Fibroblast of peridontal ligament (primary cell): ENCODE results near the gene CBFA2T3.
"Not testable (repeated sequence)": the region's sequence is repeated elsewhere in the genome, so short reads cannot be mapped to it uniquely, and the experiment has no call there.

Experiments
- DNase-seq: peaks from one replicate; pipeline ENCODE4 v3.0.0-alpha.2; 2010; ENCODE audit errors: extremely low read depth

CBFA2T3 gene

DNA sequence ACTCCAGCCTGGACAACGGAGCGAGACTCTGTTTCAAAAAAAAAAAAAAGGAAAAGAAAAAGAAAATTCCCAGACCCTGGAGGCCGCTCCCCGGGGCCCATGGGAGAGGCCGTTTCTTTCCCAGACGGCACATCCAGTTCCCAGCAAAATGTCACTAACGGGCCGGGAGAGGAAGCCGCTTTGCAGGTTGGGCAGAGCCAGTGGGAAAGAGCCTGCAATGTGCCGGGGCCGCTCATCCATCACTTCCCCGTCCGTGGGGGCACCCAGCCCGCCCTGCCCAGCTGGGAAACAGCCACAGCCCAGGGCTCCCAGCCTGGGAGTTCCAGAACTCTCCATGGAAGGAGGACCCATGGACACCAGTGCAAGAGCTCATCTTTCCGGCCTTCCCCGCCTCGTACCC, 68.7 kb downstream of the CBFA2T3 start:
- DNase-seq = no peak

DNA sequence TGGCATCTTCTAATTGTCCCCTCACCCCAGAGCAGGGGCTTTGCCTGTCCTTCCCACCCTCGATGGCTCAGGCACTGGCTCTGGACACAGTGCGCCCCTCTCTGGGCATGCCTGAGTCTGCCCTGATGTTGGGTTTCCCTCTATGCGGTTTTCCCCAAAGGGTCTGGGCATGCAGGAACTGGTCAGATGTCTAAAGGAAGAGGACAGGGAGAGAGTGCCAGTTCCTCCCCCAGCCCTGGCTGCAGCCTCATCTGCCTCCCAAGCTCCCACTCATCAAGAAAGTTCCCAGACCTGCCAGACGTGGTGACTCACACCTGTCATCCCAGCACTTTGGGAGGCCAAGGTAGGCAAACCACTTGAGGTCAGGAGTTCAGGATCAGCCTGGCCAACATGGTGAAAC, 69.2 kb downstream of the CBFA2T3 start:
- no peak for DNase-seq

DNA sequence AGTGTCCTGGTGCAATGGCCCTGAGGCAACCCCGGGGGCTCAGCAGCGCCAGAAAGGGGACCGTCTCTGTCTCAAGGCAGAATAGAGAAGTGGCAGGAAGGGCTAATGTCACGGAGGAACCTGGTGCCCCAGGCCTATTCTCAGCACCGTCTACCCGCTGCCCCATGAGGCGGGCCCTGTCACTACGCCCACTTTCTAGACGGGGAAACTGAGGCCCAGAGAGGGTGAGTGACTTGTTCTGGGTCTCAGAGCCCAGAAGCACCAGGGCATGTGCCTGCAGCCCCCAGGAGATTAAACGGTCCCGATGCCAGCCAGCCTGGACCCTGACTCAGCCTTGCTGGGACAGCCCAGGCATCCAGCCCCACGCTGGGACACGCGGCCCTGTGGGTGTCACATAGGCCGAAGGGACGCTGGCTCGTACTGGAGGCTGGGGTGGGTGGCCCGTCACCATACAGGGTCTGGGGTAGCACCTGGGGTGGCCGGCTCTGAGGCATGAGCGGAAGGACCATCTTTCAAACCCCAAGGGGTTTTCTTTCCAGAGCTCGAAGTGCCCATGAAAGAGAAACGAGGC, 70.4 kb downstream of the CBFA2T3 start:
- no peak for DNase-seq

DNA sequence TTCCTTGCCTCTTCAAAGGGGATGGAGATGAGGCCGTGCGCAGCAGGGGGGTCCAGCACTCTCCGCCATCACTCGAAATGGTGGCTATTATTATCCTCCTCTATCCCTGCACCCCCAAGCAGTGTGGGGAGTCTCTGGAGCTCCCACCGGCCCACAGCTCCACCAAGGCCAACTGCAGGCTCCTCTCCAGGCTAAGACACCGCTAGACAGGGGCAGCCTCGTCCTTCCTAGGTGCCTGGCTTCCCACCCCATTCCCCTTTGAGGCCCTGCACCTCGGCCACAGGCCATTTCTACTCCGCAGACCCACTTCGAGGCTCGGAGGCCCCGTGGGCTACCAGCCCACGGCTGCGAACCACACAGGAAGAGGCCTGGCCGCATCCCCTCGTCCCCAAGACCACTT, 71.0 kb downstream of the CBFA2T3 start:
- DNase-seq = no peak

DNA sequence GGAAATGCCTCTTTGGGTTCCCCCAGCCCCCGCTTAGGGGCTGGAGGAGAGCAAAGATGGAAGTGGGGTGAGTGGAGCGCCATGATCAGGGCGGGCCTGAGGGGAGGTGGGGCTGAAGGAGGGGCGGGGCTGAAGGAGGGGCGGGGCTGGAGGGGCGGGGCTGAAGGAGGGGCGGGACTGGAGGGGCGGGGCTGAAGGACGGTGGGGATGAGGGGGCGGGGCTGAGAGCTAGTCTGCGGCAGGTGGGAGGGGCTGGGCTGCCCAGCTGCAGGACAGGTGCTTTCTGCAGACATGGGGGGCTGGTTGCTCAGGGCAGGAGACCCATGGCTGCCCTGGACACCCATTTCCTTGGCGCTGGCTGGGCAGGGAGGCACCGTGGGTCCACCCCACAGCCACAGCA, 71.4 kb downstream of the CBFA2T3 start:
- no peak for DNase-seq

DNA sequence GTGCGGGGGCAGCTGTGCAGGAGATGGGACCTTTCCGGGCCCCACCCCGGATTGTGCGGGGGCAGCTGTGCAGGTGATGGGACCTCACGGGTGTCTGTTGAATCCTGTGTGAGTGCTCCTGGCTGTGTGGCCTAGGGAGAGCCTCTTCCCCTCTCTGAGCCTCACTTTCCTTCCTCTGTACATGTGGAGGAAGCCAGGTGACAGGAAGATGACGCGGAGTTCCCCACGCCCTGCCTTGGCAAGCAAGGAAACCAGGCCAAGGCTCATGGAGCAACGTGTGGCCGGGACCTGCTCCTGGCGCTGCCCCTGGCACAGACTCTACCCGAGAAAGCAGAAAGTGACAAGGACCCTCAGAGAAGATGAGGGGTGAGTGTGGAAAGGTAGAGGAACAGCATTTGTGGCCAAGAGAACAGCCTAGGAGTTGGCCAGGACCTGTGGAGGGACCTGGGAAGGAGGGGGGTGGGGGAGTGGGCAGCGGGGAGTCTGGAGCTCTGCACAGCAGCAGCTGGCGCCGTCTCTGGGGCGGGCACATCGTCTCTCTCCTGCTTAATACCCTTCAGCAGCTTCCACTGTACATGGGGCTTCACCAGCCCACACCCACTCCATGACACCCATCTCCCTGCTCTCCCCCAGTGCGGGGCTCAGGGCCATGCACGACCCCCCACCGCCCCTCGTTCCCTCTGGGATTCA, 72.2 kb downstream of the CBFA2T3 start:
- DNase-seq = no peak

DNA sequence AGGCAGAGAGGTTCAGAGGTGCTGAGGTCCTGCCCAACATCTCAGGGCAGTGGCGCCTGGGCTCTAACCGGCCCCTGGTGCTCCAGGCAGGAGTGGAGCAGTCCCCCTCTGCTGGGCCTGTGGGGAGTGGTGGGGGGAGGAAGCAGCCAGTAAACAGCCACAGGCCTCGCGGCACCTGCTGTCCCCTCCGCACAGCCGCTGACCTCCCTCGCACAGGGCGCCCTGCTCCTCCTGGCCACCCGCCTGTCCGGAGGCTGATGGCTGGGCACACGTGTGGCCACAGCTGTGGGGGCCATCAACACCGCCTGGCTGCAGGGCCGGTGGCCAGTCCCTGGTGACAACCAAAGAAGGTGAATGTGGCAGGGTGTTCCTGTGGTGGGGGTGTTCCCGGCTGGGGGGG, 73.7 kb downstream of the CBFA2T3 start:
- DNase-seq = no peak

DNA sequence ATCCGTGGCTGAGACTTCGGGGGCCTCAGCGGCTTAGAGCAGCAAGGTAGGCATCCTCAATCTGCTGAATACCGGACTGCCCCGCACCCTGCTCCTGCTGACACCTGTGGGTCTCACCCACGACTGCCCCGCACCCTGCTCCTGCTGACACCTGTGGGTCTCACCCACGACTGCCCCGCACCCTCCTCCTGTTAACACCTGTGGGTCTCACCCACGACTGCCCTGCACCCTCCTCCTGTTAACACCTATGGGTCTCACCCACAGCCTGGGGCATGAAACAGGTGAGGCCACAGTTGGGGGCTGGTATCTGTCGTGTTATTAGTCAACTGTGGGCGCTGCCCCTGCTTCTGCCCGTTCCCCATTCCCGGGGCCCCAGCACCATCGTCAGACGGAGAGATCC, 74.3 kb downstream of the CBFA2T3 start:
- no peak for DNase-seq

DNA sequence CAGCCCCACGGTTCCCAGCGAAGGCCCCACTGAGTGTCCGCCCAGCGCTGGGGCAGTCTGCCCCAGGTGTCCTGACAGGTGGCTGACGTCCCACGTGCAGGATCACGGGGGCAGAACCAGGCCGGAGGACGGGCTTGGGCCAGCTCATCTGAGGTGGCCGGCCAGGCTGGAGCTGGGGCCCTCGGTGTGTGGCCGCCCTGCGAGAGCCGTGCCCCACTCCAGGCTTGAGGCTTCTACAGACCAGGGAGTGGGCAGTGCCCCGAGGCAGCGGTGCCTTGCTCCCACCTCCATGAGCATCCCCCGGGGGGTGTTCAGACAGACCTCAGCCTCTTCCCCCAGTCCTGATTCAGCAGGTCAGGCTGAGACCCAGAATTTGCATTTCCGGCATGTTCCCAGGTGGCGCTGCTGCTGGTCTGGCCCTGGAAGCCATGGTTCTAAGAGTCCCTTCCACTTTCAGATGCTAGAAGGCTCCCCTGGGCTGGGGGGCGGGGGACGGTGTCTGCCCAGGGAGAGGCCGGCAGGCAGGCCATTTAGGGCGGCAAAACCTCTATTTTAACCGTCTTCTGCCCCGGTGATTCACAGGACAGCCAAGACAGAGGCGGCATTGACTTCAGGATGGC, 75.2 kb downstream of the CBFA2T3 start:
- DNase-seq = no peak

DNA sequence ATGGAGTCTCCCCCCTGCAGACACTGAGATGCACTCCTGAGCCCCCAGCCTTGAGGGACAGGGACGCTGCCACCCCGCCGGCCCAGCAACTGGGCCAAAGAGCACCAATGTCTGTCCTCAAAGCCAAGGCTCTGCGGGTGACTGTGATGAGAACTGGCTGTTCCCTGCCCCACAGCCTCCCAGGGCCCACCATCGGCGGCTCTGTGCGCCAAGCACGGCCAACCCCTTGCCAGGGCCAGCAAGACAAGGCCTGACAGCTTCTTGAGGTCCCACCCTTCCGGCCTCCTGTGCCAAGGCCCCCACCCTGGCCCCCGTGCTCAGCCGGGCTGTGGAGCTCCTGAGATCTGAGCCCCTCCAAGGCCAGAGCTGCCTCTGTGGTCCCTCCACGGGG, 76.3 kb downstream of the CBFA2T3 start:
- DNase-seq = no peak

DNA sequence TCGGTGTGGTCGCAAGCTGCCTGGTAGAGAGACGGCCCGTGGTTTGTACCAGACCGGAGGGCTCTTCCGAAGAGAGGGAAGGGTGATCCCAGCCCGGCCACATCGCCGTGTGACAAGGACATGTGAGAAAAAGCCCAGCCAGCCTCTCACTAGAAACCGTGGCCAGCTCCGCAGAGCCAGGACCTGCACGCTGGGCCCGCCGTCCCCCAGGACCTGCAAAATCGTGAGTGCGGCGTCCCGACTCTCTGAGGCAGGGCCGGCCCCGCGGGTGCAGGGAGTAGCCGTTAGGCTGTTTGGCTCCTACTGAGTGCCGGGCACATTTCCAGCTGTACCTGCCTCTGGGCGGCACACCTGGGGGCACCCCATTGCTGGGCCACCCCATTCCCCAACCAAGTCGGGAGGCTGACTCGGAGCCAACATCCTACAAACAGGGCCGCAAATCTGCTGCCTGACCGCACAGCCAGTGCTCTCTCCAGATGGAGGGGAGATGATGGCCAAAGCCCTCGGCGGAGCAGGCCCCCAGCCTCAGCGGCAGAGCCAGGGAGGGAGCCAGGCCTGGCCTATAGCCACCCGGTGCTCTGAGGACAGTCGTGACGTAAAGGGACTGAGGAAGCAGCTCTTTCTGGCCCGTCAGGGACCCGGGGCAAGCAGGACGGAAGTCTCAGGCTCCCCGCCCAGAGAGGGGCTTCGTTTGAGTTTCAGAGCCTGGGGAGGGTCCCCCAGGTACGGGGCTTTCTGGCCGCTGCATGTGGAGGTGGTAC, 76.9 kb downstream of the CBFA2T3 start:
- no peak for DNase-seq

DNA sequence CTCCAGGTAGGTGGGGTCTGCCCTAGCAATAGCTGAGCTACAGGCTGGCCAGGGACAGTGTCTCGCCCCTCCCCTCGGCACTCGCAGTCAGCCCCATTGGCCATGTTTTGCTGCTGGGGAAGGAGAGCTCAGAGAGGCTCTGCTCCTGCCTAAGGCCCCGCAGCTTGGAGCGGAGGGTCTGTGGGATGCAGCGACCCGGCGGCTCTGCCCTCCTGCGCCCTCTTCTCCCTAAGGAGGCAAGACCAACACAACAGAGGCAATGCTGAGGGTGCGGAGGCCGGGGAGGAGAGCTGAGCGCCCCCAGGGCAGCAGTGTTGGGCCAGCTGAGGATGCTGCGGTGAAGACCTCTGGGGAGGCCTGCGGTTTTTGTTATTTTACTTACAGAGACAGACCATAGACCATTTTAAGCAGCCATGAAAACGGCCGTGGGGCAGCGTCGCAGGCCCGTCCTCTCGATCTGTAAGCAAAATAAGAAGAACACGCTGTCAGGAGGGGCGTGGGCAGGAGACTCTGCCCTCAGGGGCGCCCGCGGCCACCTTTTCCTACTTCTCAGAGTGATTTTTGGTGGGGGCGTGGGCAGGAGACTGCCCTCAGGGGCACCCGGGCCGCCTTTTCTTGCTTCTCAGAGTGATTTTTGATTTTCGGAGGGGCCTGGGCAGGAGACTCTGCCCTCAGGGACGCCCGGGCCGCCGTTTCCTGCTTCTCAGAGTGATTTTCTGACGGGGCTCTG, 79.1 kb downstream of the CBFA2T3 start:
- no peak for DNase-seq

DNA sequence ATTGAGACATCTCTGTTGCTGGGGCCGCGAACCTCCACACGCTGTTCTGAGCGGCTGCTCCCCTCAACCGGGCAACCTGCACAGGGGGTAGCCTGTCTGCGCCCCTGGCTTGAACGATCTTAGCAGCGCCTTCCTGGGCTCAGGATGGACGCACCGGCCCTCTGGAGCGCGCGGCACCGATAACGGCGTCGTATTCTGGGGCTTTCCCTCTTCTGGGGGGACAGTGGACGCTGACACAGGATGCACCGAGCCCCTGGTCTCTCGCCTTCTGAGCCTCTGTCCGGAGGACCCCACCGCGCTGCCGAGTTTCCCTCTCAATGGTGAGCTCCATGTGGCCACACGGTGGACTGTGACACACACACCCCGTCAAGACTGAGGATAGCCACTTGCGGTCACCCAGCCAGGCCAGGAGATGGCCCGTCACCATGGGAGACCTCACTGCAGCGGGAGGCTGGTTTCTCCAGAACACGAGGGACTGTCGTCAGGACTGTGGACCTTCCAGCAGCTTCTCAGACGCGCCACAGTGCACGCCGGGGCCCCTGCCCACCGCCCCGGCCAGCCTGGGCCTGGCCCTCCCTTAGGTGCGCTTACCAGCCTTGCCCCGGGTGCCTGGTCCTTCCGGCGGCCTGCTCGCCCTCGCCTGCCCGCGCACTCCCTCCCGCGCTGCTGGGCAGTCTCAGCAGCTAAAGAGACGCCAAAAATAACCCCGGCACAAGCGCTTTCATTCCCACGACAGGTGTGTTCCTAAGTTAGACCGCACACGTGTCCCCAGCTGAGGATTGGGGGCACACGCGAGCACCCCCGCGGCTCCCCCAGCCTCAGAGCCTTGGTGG, 80.6 kb downstream of the CBFA2T3 start:
- no peak for DNase-seq

DNA sequence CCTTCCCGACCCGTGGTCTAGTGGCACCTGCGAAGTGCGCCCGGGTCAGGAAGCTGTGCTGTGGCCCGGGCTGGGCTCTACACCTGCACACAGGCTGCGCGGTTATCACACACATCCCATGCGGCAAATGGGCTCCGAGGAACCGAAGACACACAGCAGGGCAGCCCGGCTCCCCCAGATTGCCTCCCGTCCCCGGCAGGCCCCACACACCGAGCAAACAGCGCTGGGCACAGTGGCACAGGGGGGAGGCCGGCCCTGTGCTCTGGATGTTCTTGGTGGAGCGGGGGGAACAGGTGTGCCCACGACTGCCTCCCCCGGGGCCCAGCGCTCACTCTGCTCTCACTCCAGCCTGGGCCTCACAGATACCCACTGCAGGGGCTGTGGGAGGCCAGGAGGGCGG, 81.7 kb downstream of the CBFA2T3 start:
- DNase-seq = no peak

DNA sequence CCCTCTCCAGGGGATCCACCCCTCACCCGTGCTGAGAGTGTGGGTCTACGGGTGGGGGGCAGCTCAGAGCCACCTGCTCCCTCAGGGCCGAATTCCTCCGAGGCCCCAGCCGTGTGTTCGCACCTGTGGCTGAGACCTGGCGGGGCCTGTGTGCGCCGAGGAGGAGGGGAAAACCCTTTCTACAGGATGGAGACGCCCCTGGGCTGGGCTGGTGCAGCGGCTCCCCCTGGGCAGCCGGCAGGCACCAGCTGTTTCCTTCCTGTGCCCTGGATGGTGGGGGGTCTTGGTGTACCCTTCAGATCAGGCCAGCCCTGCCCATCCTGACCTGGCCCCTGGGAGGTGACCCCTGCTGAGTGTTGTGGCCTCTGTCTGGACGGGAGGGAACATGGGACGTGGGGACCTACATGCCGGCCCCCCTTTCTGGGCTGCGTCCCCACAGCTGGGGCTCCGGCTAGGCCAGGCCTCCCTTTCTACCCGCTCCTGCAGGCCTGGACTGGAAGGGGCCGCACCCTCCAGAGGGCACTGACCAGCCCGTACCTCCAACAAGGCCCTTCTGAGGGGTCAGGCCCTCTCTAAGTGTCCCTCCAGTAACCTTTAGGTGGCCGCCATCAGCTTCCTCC, 82.2 kb downstream of the CBFA2T3 start:
- DNase-seq = no peak

DNA sequence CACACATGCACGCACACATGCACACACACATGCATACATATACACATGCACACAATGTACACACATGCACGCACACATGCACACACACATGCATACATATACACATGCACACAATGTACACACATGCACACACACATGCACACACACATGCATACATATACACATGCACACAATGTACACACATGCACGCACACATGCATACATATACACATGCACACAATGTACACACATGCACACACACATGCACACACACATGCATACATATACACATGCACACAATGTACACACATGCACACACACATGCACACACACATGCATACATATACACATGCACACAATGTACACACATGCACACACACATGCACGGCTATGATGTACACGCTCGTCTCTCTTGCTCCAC, 82.7 kb downstream of the CBFA2T3 start:
- DNase-seq = not testable (repeated sequence)

DNA sequence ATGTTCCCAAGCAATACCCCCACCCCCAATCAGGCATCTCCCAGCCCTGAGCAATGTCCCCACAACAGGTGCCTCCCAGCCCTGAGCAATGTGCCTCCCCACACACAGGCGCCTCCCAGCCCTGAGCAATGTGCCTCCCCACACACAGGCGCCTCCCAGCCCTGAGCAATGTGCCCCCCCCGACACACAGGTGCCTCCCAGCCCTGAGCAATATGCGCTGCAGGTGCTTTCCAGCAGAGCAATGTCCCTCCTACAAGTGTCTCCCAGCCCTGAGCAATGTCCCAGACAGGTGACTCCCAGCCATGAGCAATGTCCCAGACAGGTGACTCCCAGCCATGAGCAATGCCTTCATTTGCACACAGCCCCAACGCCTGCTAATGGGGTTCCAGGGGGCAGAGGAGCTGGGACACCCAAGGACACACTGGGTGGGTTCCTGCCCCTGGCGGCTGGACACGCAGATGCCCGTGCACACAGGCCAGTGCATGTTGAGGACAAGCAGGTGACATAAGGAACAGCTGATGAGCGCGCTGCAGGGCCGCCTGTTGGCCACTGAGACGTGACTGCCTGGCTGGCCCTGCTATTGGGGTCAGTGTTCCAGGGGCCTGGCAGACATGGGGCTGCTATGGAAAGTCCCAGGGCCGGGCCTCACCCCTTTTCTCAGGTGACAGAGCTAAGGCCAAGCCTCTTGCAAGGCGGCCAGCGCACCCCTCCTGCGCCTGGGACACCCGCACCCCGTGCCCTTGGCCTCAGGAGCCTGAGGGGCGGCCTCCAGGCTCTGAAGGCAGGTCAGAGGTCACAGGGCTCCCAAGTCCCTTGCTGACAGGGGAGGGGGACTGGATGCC, 83.7 kb downstream of the CBFA2T3 start:
- no peak for DNase-seq

DNA sequence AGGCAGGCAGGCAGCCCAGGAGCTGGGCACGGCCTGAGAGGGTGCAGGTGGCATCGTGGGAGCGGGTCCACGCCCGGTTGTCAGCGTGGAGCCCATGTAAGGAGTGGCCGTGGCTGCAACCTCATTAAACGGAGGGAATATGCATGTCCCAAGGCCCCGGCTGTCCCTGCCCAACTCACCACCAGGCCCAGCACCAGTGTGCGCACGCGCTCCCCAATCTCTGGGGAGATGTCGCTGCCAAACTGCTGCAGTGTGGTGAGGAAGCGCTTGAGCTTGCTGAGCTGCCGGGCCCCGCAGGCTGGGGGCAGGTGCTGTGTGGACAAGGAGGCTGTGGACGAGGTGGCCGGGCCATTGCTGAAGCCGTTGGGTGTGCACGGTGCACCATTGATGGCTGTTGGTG, 84.9 kb downstream of the CBFA2T3 start:
- DNase-seq = no peak

DNA sequence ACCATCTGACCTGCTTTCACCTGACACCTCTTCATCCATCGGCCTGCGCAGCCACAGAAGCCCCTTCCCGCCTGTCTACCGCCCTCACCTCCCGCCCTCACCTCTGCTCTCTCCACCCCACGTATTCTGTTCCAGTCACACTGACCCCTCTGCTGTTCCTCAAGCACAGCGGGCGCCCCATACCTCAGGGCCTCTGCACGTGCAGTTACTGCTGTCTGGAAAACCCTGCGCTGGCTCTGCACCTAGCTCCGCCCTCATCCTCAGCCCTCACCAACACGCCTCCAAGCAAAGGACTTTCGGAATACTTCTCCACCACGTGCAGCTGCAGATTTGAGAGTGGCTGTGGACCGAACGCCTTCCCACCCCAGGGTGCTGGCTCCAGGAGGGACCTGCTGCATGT, 85.9 kb downstream of the CBFA2T3 start:
- no peak for DNase-seq
